Thoracic aorta (tissue), 2 donors: ENCODE data around the gene LSM14B. TPM values are rescaled to one million over a fixed set of nuclear protein-coding genes. Genes with fewer than 3 reads are reported as not detected.

ENCODE experiments used
- ATAC-seq: fragments of 150-250 bp; one replicate; pipeline ENCODE4 v1.8.0; 2017; ENCODE audit warnings: low read depth; ENCODE audit not compliant: insufficient number of reproducible peaks, low FRiP score
- DNase-seq: peaks from one replicate; pipeline ENCODE4 v3.0.0-alpha.2; 2020; ENCODE audit warnings: low spot score
- H3K27ac ChIP-seq, 2 donors: fragments of 200-600 bp; sonication (generic); 1 replicate in 1 of 2; 2 replicates in 1 of 2; pipeline ENCODE4 v1.5.1; 2016; ENCODE audit warnings: mild to moderate bottlenecking in 2 of 2, moderate library complexity in 2 of 2
- H3K27me3 ChIP-seq: fragments of 200-600 bp; sonication (generic); replicated peaks from 2 replicates; pipeline ENCODE4 v1.6.0; 2016; ENCODE audit warnings: mild to moderate bottlenecking; ENCODE audit not compliant: insufficient read depth
- H3K36me3 ChIP-seq: fragments of 200-600 bp; sonication (generic); one replicate; pipeline ENCODE4 v1.5.1; 2016
- H3K4me1 ChIP-seq, 2 donors: fragments of 200-600 bp; sonication (generic); 1 replicate in 1 of 2; 2 replicates in 1 of 2; pipeline versions ENCODE4 v1.5.1 to v1.6.0; 2016; ENCODE audit warnings: low read depth in 2 of 2, mild to moderate bottlenecking in 1 of 2; ENCODE audit not compliant: control insufficient read depth in 1 of 2
- H3K4me3 ChIP-seq: fragments of 200-600 bp; sonication (generic); 2 replicates; pipeline ENCODE4 v1.5.1; 2016; ENCODE audit warnings: mild to moderate bottlenecking
- H3K9me3 ChIP-seq: fragments of 200-600 bp; sonication (generic); 2 replicates; pipeline ENCODE4 v1.5.1; 2016
- CTCF ChIP-seq: fragments of 200-600 bp; sonication (generic); IDR thresholded peaks from one replicate; pipeline ENCODE4 v1.5.1; 2019; ENCODE audit warnings: antibody characterized with exemption
- total RNA-seq, 2 donors: library from RNA; depleted of rRNA; stranded (reverse); fragments of >200 nt; gene quantifications; one replicate each; pipeline versions ENCODE4 v1.1.0 to v1.2.3, GENCODE V29; 2016

The LSM14B gene
- total RNA-seq, 2 donors from 2014 or later: 11.4 to 38.7 TPM

DNA sequence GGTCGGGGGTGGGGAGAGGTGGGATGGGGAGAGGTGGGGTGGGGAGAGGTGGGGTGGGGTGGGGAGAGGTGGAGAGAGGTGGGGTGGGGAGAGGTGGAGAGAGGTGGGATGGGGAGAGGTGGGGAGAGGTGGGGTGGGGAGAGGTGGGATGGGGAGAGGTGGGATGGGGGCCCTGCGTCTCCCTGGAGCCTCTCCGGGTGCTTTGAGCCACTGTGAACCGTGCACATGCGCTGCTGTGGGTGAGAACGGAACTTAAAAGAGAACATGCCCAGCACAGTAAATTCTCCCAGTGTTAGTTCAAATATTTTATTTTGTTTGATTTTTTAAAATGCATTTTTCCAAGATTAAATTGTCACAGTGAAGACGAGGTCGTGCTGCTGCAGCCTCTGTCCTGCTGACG, 38.0 kb downstream of the LSM14B start:
- Histone ChIP-seq H3K4me1 (peaks cover 0 to 8% of the 10 kb centered on the region in 2 donors), H3K36me3 (peaks cover 32% of the 10 kb centered on the region), H3K4me3 (no peak overlapping the region), H3K27ac (no peak overlapping the region), H3K27me3 (no peaks in the 10 kb centered on the region), H3K9me3 (no peaks in the 10 kb centered on the region)
- no peak for ATAC-seq
- no peak for TF ChIP-seq CTCF
- DNase-seq: no peak

- Histone ChIP-seq H3K27ac (no peak overlapping the region), H3K36me3 (peaks cover 38% of the 10 kb centered on the region), H3K4me3 (no peak overlapping the region), H3K9me3 (no peaks in the 10 kb centered on the region), H3K27me3 (no peaks in the 10 kb centered on the region), H3K4me1 (peaks cover 0 to 8% of the 10 kb centered on the region in 2 donors)
- no peak for DNase-seq
- TF ChIP-seq CTCF: no peak
- ATAC-seq: no peak
Measured at GRCh38 chr20:62160876-62161275, 38.6 kb downstream of the LSM14B start.

DNA sequence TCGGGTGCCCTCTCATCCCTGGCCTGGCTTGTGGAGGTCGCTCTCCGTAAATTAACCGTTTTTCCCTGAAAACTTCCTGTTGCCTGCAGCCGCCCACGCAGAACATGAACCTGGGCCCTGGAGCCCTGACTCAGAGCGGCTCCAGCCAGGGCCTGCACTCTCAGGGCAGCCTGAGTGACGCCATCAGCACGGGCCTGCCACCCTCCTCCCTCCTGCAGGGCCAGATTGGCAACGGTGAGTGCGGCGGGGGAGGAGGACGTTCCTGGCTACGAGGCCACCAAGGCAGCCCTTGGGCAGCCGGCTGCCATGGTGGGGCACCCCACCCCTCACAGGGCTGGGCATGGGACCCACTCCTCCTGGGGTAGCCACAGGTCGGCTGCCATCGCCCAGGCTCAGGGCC, 39.1 kb downstream of the LSM14B start:
- no peak for DNase-seq
- Histone ChIP-seq H3K27ac (no peak overlapping the region), H3K27me3 (no peaks in the 10 kb centered on the region), H3K4me1 (peaks cover 0 to 8% of the 10 kb centered on the region in 2 donors), H3K9me3 (no peaks in the 10 kb centered on the region), H3K36me3 (peaks cover 43% of the 10 kb centered on the region), H3K4me3 (no peak overlapping the region)
- TF ChIP-seq CTCF: no peak
- ATAC-seq: no peak

GRCh38 chr20:62162765-62163484, 40.6 kb downstream of the LSM14B start:
- H3K27ac ChIP-seq: no peak overlapping the region
- DNase-seq (no peak), ATAC-seq (no peak)
- no peak for TF ChIP-seq CTCF
- H3K36me3 ChIP-seq: peaks cover 45% of the 10 kb centered on the region
- H3K27me3 ChIP-seq: no peaks in the 10 kb centered on the region
- no peak overlapping the region for H3K4me3 ChIP-seq
- H3K9me3 ChIP-seq: no peaks in the 10 kb centered on the region
- no peaks in the 10 kb centered on the region for H3K4me1 ChIP-seq

GRCh38 chr20:62163485-62163865, 41.2 kb downstream of the LSM14B start:
- H3K9me3 ChIP-seq: no peaks in the 10 kb centered on the region
- H3K27ac ChIP-seq: no peak overlapping the region
- no peaks in the 10 kb centered on the region for H3K4me1 ChIP-seq
- DNase-seq (no peak), ATAC-seq (no peak)
- H3K27me3 ChIP-seq: no peaks in the 10 kb centered on the region
- H3K4me3 ChIP-seq: no peak overlapping the region
- TF ChIP-seq CTCF: no peak
- H3K36me3 ChIP-seq: peaks cover 45% of the 10 kb centered on the region
